OCI-LY7 (cell line): ENCODE results near the gene DUSP14. TPM values are rescaled to one million over a fixed set of nuclear protein-coding genes. Genes with fewer than 3 reads are reported as not detected.
A peak's percentile ranks its signal among the peaks of the same experiment; 100 is the strongest.

Source experiments
- BruUV-seq: library from RNA; stranded (reverse); fragments of 400-500 nt; replicated peaks from 2 replicates; lab custom pipeline; 2021; lab: Mats Ljungman, UMichigan
- CTCF ChIA-PET: fragments of 300-600 bp; sonication (Branson Sonifier 250); formaldehyde crosslinking; loops from one replicate; lab custom pipeline; 2022; ENCODE audit warnings: antibody characterized with exemption; ENCODE audit not compliant: unreplicated experiment; lab: Charles Lee
- POLR2A ChIA-PET: fragments of 300-600 bp; sonication (Branson Sonifier 250); formaldehyde crosslinking; loops from one replicate; lab custom pipeline; 2022; ENCODE audit warnings: antibody characterized with exemption; lab: Charles Lee
- DNase-seq: peaks from one replicate; pipeline ENCODE4 v3.0.0-alpha.2; 2015; ENCODE audit warnings: low spot score
- H2AFZ ChIP-seq: fragments of 200-600 bp; sonication (generic), shearing (Covaris generic); 2 replicates; pipeline ENCODE4 v1.6.1; 2014; ENCODE audit warnings: mild to moderate bottlenecking, antibody characterized with exemption, low read length, moderate library complexity
- H3K27ac ChIP-seq: fragments of 200-600 bp; sonication (generic); 2 replicates; pipeline ENCODE4 v1.5.1; 2014; ENCODE audit warnings: mixed run types, low read depth, mild to moderate bottlenecking, moderate library complexity, low read length, inconsistent platforms; ENCODE audit not compliant: poor library complexity, severe bottlenecking
- H3K36me3 ChIP-seq: fragments of 200-600 bp; sonication (generic); 2 replicates; pipeline ENCODE4 v1.6.1; 2014; ENCODE audit warnings: mild to moderate bottlenecking, antibody characterized with exemption, low read length, moderate library complexity, mixed read lengths; ENCODE audit not compliant: insufficient read depth
- H3K4me1 ChIP-seq: fragments of 200-600 bp; sonication (generic); 2 replicates; pipeline ENCODE4 v1.5.1; 2014; ENCODE audit warnings: mild to moderate bottlenecking, low read length; ENCODE audit not compliant: insufficient read depth, poor library complexity, severe bottlenecking
- H3K4me2 ChIP-seq: fragments of 200-600 bp; sonication (generic); 2 replicates; pipeline ENCODE4 v1.6.1; 2014; ENCODE audit warnings: mild to moderate bottlenecking, low read length
- H3K4me3 ChIP-seq: fragments of 200-600 bp; sonication (generic); 2 replicates; pipeline ENCODE4 v1.5.1; 2014; ENCODE audit warnings: mild to moderate bottlenecking, low read depth, low read length; ENCODE audit not compliant: poor library complexity, severe bottlenecking
- H3K79me2 ChIP-seq: fragments of 200-600 bp; sonication (generic); 2 replicates; pipeline ENCODE4 v1.6.1; 2016; ENCODE audit warnings: low read depth, mild to moderate bottlenecking, low read length, moderate library complexity, mixed read lengths; ENCODE audit not compliant: insufficient read depth
- H3K9me2 ChIP-seq: fragments of 200-600 bp; sonication (generic); 2 replicates; pipeline ENCODE4 v1.6.1; 2016; ENCODE audit warnings: mild to moderate bottlenecking, low read length, mixed read lengths; ENCODE audit not compliant: insufficient read depth
- H3K9me3 ChIP-seq: fragments of 200-600 bp; sonication (generic); 2 replicates; pipeline ENCODE4 v1.6.1; 2014; ENCODE audit warnings: mild to moderate bottlenecking, mixed run types, low read length, mixed read lengths
- H4K20me1 ChIP-seq: fragments of 200-600 bp; sonication (generic); 2 replicates; pipeline ENCODE4 v1.6.1; 2014; ENCODE audit warnings: mild to moderate bottlenecking, antibody characterized with exemption, low read length, moderate library complexity, mixed read lengths; ENCODE audit not compliant: insufficient read depth
- EZH2phosphoT487 ChIP-seq: fragments of 200-600 bp; sonication (generic); IDR thresholded peaks from 2 replicates; pipeline ENCODE4 v1.6.1; 2018; ENCODE audit warnings: low read depth, borderline replicate concordance, mild to moderate bottlenecking, mixed run types, antibody characterized with exemption, low read length, moderate library complexity, mixed read lengths
- intact Hi-C: fragments of 100-400 bp; cut with micrococcal nuclease; formaldehyde crosslinking; loops from one replicate; pipeline ENCODE4 v1.10.0; 2022; ENCODE audit not compliant: unreplicated experiment
- total RNA-seq, 2 experiments: library from RNA; depleted of rRNA in 1 of 2; stranded (reverse); fragments of >200 nt in 1 of 2; shearing (Covaris generic) in 1 of 2; gene quantifications; 2 replicates each; pipeline ENCODE4 v1.2.3, GENCODE V29; 2014 to 2022
- TF ChIP-seq, protein P1 (sequence below): fragments of 200-600 bp; sonication (generic); conservative IDR thresholded peaks from 2 replicates; pipeline ENCODE4 v1.5.1; 2014; ENCODE audit warnings: mild to moderate bottlenecking, antibody characterized with exemption, low read length, moderate library complexity, mixed read lengths

Gene DUSP14
- total RNA-seq, 2 experiments from 2014 or later: 11.0 to 21.5 TPM

DNA sequence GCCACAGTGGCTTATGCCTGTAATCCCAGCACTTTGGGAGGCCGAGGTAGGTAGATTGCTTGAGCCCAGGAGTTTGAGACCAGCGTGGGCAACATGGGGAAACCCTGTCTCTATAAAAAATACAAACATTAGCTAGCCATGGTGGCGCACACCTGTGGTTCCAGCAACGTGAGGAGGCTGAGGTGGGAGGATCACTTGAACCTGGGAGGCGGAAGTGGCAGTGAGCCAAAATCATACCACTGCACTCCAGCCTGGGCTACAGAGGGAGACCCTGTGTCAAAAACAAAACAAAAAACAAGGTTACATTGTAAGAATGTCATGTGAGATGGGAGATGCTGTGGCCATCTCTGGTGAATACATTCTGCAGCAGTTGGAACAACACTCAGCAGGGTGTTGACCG lies 13.5 kb downstream of the DUSP14 start:
- Histone ChIP-seq H3K4me2 (no peak overlapping the region), H3K27ac (no peak overlapping the region), H3K4me1 (no peaks in the 10 kb centered on the region), H2AFZ (no peak overlapping the region), H3K36me3 (no peaks in the 10 kb centered on the region), H3K9me2 (no peaks in the 10 kb centered on the region), H4K20me1 (no peaks in the 10 kb centered on the region), H3K4me3 (no peak overlapping the region), H3K9me3 (no peaks in the 10 kb centered on the region), H3K79me2 (no peaks in the 10 kb centered on the region)
- intact Hi-C loops: no loop called here
- TF ChIP-seq, protein P1, sequence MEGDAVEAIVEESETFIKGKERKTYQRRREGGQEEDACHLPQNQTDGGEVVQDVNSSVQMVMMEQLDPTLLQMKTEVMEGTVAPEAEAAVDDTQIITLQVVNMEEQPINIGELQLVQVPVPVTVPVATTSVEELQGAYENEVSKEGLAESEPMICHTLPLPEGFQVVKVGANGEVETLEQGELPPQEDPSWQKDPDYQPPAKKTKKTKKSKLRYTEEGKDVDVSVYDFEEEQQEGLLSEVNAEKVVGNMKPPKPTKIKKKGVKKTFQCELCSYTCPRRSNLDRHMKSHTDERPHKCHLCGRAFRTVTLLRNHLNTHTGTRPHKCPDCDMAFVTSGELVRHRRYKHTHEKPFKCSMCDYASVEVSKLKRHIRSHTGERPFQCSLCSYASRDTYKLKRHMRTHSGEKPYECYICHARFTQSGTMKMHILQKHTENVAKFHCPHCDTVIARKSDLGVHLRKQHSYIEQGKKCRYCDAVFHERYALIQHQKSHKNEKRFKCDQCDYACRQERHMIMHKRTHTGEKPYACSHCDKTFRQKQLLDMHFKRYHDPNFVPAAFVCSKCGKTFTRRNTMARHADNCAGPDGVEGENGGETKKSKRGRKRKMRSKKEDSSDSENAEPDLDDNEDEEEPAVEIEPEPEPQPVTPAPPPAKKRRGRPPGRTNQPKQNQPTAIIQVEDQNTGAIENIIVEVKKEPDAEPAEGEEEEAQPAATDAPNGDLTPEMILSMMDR: no peak
- TF ChIP-seq EZH2phosphoT487: no peak
- ChIA-PET POLR2A (interaction anchor here (0.5 kb wide), 1 partner anchor 46 kb away, joined by 8 read pairs; no protein-coding TSS in a partner anchor), CTCF (no interaction called here)
- BruUV-seq: no TSS peak
- no peak for DNase-seq

DNA sequence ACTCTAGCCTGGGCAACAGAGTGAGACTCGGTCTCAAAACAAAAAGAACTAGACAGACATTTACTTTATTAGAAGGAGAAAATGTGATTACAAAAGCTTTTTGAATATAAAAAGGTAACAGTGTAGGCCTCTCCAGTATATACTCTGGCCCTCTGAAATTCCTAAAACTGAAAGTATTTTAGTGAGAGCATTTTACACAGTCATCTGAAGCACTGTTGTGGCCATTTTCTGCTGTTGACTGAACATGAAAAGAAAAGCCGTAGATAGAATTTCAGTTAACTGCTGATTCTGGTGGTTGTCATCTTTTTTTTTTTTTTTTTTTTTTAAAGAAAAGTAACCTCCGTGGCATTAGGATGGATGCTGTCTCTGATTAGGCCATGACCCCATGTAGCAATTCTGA lies 15.6 kb downstream of the DUSP14 start:
- Histone ChIP-seq H3K9me2 (no peaks in the 10 kb centered on the region), H3K9me3 (no peaks in the 10 kb centered on the region), H3K36me3 (no peaks in the 10 kb centered on the region), H3K4me3 (no peak overlapping the region), H3K4me2 (no peak overlapping the region), H3K79me2 (no peaks in the 10 kb centered on the region), H3K4me1 (no peaks in the 10 kb centered on the region), H3K27ac (no peak overlapping the region), H2AFZ (no peak overlapping the region), H4K20me1 (no peaks in the 10 kb centered on the region)
- TF ChIP-seq EZH2phosphoT487: no peak
- TF ChIP-seq, protein P1: no peak
- ChIA-PET CTCF (no interaction called here), POLR2A (no interaction called here)
- intact Hi-C loops: no loop called here
- BruUV-seq: no TSS peak
- DNase-seq: no peak

DNA sequence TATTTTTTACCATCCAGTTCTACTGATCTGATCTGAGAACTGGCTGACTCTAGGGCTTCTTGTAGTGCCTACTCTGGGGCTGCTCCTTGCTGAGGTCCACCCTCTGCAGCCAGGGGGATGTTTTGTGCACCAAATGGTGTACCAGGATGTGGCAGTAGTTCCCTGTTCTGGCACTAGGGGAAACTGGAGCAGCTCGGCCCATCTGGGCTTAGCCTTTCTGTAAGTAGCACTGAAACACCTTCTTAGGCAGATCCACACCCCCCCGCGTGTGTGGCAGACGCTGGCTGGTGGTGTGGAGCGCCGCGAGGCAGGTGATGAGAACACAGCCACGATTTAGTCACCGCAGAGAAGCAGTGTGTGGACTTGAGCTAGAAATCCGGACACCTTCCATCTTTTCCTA lies 17.0 kb downstream of the DUSP14 start:
- H2AFZ ChIP-seq: no peak overlapping the region
- H3K9me2 ChIP-seq: no peaks in the 10 kb centered on the region
- intact Hi-C loops: no loop called here
- no peaks in the 10 kb centered on the region for H3K4me1 ChIP-seq
- no peak overlapping the region for H3K4me2 ChIP-seq
- no peaks in the 10 kb centered on the region for H3K79me2 ChIP-seq
- H3K27ac ChIP-seq: no peak overlapping the region
- no peaks in the 10 kb centered on the region for H3K9me3 ChIP-seq
- H3K36me3 ChIP-seq: no peaks in the 10 kb centered on the region
- BruUV-seq: no TSS peak
- peak; percentile 49 for DNase-seq
- H3K4me3 ChIP-seq: no peak overlapping the region
- ChIA-PET CTCF (no interaction called here), POLR2A (no interaction called here)
- TF ChIP-seq, protein P1: peak; percentile 72
- TF ChIP-seq EZH2phosphoT487: no peak
- no peaks in the 10 kb centered on the region for H4K20me1 ChIP-seq
